SJSA1 (cell line): ENCODE results near the gene ALDOC. TPM values are rescaled to one million over a fixed set of nuclear protein-coding genes. Genes with fewer than 3 reads are reported as not detected.
"Not testable (repeated sequence)": the region's sequence is repeated elsewhere in the genome, so short reads cannot be mapped to it uniquely, and the experiment has no call there.

Source experiments
- DNase-seq, 2 experiments: peaks; one replicate each; pipeline ENCODE4 v3.0.0-alpha.2; 2015 to 2020; ENCODE audit warnings: low spot score in 2 of 2, low read depth in 1 of 2
- H3K27ac ChIP-seq: fragments of 250-450 bp; sonication (Bioruptor Pico); 2 replicates; pipeline ENCODE4 v1.5.1; 2020; ENCODE audit warnings: mild to moderate bottlenecking, moderate library complexity
- H3K27me3 ChIP-seq: fragments of 250-450 bp; sonication (Bioruptor Pico); replicated peaks from 2 replicates; pipeline ENCODE4 v1.5.1; 2020; ENCODE audit warnings: mild to moderate bottlenecking, moderate library complexity
- H3K36me3 ChIP-seq: fragments of 250-450 bp; sonication (Bioruptor Pico); 2 replicates; pipeline ENCODE4 v1.5.1; 2020; ENCODE audit warnings: mild to moderate bottlenecking
- H3K4me1 ChIP-seq: fragments of 250-450 bp; sonication (Bioruptor Pico); replicated peaks from 2 replicates; pipeline ENCODE4 v1.6.1; 2021; ENCODE audit warnings: mild to moderate bottlenecking
- H3K4me3 ChIP-seq: fragments of 250-450 bp; sonication (Bioruptor Pico); 2 replicates; pipeline ENCODE4 v1.5.1; 2020; ENCODE audit warnings: mild to moderate bottlenecking
- H3K9me3 ChIP-seq: fragments of 250-450 bp; sonication (Bioruptor Pico); replicated peaks from 2 replicates; pipeline ENCODE4 v1.5.1; 2020; ENCODE audit warnings: mild to moderate bottlenecking
- total RNA-seq: library from RNA; depleted of rRNA; stranded (reverse); fragments of >200 nt; shearing (Covaris generic); gene quantifications from 2 replicates; pipeline ENCODE4 v1.2.3, GENCODE V29; 2014

ALDOC gene
- total RNA-seq, 1 experiment from 2014 or later, result 9.4 TPM

DNA sequence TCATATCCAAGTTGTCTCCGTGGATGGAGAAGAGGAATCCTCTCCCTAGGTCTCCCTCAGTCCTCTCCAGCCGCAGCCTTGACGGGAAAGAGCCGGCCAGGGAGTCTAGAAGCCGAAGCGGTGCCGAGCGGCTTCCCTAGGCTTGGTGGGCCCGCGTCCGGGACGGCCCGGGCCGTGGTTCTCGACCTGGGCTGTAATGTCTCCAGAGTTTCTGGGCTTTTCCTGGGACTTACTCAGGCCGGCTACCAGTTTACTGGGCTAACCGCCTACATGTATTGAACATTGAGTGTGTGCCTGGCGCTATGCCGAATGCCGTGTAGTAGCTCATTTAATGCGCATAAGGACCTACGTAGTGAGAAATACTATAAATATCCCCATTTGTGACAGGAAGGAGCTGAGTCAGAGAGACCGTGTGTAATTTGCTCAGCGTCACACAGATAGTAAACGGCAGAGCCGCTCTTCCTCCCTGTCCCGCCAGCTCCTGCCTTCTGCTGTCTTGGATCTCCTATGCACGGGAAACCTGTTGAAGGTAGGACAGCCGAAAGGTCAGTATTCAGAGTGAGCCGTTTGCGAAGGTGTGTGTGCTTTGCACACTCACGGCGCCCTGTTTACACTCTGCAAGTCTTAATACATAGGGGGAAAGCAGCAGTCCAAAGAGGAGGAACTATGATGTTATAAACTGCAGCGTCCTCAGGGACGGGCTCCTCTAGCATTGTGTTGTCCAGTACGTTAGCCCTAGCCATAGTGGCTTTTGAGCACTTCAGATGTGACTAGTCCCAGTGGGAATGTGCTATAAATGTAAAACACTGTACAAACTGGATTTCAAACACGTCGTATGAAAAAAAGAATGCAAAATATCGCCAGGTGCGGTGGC lies 22.9 kb upstream of the ALDOC start:
- Histone ChIP-seq H3K27ac (peak overlapping the region; percentile 86), H3K9me3 (no peaks in the 10 kb centered on the region), H3K4me1 (peaks cover 16% of the 10 kb centered on the region), H3K4me3 (peak overlapping the region; percentile 56), H3K36me3 (peaks cover 35% of the 10 kb centered on the region), H3K27me3 (no peaks in the 10 kb centered on the region)
- DNase-seq, result peak; percentile 75 to 81

DNA sequence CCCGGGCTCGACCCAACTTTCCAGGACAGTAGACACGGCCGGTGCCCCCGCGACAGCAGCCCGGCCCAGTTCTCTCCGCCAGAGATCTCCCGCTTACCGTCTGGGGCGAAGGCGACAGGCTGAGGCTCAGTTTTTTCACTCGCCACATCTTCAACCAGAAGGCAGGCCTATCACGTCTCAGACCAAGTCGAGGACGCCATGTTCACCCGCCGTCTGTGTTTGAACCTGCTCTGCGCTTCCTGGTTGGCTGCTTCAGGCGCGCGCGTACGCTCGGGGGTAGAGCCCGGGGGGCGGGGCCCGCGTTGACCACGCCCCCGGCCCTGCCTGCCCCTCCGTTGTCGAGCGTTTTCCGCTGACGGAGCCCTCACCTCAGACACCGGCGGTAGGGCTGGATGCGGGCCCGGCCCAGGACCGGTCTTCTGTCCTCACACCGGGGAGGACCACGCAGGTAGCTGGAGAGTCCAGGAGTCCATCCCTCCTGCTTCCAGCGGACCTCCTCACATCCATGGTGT lies 22.2 kb upstream of the ALDOC start, which contains the start of gene SPAG5:
Gene SPAG5 (minus strand): TSS at position 227 of the 512 bp plus-strand sequence. CDS start 79 bp downstream, at position 148.
- DNase-seq, result peak; percentile 93 to 97
- Histone ChIP-seq H3K27me3 (no peaks in the 10 kb centered on the region), H3K9me3 (no peaks in the 10 kb centered on the region), H3K4me3 (peak within 1 kb of the TSS; percentile 56), H3K36me3 (peaks cover 40% of the 10 kb centered on the region), H3K27ac (peak within 1 kb of the TSS; percentile 86), H3K4me1 (peaks cover 16% of the 10 kb centered on the region)

DNA sequence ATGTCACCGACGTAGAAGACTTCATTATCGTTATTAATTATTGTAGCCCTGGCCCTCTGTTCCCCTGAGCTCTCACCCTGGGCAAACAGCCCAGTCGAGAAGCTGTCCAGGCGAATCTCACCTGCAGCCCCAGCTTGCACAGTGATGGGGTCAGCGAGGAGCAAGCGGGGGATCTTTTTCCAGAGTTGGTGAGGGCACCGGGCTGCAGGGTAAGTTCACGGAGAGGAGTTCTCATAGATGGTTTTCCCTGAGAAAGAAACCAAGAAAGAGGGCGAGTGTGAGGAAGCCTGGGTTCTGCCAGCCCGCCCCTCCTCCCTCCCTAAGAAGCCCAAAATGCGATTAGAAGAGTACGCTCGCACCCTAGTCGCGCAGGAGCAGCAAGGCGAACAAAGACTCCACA lies 21.7 kb upstream of the ALDOC start:
- DNase-seq, result no peak
- Histone ChIP-seq H3K27ac (peak overlapping the region; percentile 86), H3K27me3 (no peaks in the 10 kb centered on the region), H3K4me1 (peaks cover 16% of the 10 kb centered on the region), H3K4me3 (peak overlapping the region; percentile 56), H3K9me3 (no peaks in the 10 kb centered on the region), H3K36me3 (peaks cover 43% of the 10 kb centered on the region)

DNA sequence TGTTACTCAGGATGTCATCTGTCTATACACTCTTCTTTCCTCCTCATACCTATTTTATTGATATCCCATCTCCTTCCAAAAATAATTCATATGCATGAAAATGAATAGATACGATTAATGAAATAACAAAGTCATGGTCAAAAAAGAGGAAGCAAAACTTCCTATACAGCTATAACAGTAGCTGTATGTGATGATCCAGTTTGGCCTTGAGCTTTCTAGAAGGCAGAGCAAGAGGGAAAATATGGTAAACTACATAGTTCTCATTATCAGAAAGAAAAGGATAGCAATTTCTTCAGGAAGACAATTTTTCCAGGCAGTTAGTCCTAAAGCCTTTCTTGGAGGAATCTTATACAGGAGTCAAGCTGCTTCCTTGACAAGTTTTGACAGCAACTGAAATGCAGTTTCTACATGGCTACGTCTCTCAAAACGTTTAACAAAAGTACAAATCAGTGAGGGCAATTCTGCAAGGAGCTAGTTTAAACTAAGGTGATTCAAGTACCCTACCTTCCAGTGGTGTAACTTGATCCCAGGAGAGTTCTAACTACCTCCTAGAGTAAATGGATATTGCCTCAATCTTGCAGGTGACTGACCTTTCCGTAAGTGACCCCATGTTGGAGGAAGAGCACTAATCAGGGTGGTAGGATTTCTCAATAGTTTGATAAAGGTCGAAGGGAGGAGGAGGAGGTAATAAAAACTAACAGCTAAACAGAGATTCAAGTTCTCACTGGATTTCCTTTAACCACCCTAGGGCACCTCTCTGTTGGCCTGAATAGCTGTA lies 21.1 kb upstream of the ALDOC start:
- peak overlapping the region; percentile 86 for H3K27ac ChIP-seq

DNA sequence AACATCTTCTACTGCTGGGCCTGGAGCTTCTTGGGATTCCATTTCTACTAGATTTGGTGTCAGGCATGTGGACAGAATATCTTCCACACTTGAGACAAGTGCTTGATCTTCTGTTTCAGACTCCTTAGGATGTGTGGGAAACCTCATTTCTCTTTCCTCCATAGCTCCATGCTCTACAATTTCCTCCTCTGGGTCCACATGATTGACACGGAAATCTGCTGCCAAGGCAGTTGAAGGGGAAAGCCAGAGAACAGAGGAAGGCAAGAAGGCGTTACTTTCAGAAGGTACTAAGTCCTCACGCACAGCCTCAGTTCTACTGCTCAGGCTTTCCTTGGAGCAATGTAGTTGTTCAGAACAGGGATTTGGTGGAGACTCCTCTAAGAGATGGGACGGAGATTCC lies 15.6 kb upstream of the ALDOC start:
- no peak for DNase-seq
- H3K27ac ChIP-seq, result no peak overlapping the region
- H3K27me3 ChIP-seq, result no peaks in the 10 kb centered on the region
- no peaks in the 10 kb centered on the region for H3K4me1 ChIP-seq
- H3K9me3 ChIP-seq, result no peaks in the 10 kb centered on the region
- H3K36me3 ChIP-seq, result peaks cover 89% of the 10 kb centered on the region
- no peak overlapping the region for H3K4me3 ChIP-seq

More for the DNA sequence above, 21.1 kb upstream of the ALDOC start:
- Histone ChIP-seq H3K4me3 (peak overlapping the region; percentile 56), H3K9me3 (no peaks in the 10 kb centered on the region), H3K36me3 (peaks cover 49% of the 10 kb centered on the region), H3K4me1 (peaks cover 16% of the 10 kb centered on the region), H3K27me3 (no peaks in the 10 kb centered on the region)
- DNase-seq, result no peak

DNA sequence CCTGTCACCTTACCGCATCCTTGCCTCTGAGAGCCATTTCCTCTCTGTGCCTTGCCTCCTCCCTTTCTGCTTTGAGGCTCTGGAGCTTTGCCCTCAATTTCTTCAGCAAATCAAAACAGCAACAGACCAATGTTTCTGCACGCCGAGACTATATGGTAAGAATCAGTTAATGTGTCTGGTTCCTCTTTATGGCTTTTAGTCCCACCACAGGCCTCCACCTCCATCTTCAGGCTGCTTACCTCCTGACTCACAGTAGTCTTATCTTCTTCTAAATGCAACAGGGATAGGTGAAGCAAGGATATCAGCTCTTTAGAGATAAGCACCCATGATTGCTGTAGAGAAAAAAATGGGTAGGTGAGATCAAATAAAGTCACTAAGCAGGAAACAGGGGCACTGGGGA lies 9.2 kb upstream of the ALDOC start:
- H3K27ac ChIP-seq, result no peak overlapping the region
- H3K36me3 ChIP-seq, result peaks cover 96% of the 10 kb centered on the region
- H3K9me3 ChIP-seq, result no peaks in the 10 kb centered on the region
- H3K4me1 ChIP-seq, result no peaks in the 10 kb centered on the region
- H3K4me3 ChIP-seq, result no peak overlapping the region
- no peak for DNase-seq
- H3K27me3 ChIP-seq, result no peaks in the 10 kb centered on the region

DNA sequence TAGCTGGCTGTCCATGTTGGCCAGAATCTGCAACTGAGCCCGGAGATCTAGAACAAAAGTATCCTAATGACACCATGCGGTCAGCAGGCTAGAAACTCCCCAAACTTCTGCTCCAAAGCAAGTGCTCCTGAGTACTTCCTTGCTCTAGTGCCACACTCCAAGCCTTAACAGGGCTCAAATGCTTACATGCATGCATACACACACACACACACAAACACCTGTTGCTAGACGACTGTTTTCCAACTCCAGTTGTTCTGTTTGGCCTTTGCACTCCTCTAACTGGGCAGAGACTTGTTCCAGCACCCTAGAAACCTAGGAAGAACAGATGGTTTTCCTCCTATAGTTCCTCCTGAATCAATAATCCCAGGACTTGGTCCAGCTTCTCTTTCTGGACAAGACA lies 7.7 kb upstream of the ALDOC start:
- peaks cover 96% of the 10 kb centered on the region for H3K36me3 ChIP-seq
- no peak overlapping the region for H3K4me3 ChIP-seq
- no peaks in the 10 kb centered on the region for H3K27me3 ChIP-seq
- no peak overlapping the region for H3K27ac ChIP-seq
- no peak for DNase-seq
- no peaks in the 10 kb centered on the region for H3K4me1 ChIP-seq
- no peaks in the 10 kb centered on the region for H3K9me3 ChIP-seq

DNA sequence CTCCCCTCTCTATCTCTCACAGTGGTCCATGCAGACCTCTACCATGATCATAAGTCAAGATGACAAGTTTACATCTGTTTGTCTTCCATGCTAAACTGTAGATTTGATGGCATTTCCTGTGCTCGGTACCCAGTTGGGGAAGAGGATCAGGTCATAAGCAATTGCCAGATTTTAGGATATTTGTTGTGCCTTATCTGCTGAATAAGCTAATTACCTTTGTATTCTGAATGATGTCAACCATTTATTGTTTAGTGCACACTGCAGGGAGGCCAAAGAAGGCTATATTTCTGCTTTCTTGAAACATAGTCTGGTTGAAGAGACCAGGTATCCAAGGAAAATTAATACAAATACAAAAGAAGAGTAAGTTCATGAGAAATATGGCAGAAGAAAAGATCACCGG lies 5.8 kb upstream of the ALDOC start:
- Histone ChIP-seq H3K9me3 (no peaks in the 10 kb centered on the region), H3K27ac (no peak overlapping the region), H3K4me3 (no peak overlapping the region), H3K36me3 (peaks cover 96% of the 10 kb centered on the region), H3K4me1 (no peaks in the 10 kb centered on the region), H3K27me3 (no peaks in the 10 kb centered on the region)
- no peak for DNase-seq

DNA sequence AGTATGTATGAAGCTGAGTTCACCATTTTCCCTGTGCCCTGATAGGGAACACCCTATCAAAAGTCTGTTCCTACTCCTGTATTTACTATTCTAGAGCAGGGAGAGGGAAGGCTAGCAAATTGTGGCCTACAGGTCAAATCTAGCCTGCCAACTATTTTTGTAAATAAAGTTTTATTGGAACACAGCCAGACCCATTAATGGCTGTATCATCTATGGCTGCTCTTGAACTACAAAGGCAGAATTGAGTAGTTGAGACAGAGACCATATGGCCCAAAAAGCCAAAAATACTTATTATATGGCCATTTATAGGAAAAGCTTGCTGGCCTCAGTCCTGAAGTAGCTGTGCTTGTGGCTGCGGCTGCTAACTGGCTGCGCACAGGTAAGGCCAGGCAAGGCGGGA lies 4.3 kb upstream of the ALDOC start:
- no peak overlapping the region for H3K4me3 ChIP-seq
- DNase-seq, result no peak
- H3K36me3 ChIP-seq, result peaks cover 92% of the 10 kb centered on the region
- no peaks in the 10 kb centered on the region for H3K9me3 ChIP-seq
- H3K4me1 ChIP-seq, result peaks cover 6% of the 10 kb centered on the region; the same call in 1 of the 2 replicates
- H3K27me3 ChIP-seq, result no peaks in the 10 kb centered on the region
- no peak overlapping the region for H3K27ac ChIP-seq

DNA sequence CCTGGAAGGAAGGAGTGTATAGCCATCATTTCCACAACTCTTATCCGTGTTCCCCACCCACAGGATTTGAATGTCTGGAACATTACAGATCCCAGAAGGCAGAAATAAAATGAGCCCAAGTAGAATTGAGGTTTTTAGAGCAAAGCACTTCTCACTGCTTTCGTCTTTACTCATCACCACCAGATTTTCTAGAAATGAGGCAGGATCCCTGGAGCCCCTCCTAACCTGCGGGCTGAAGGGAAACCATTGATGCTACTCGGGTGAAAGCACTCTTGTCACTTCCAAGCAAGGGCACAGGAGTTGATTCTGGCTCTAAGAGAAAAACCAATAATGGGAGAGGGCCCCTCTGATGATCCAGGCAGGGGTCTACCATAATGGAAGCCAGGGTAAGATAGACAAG lies 2.8 kb upstream of the ALDOC start:
- Histone ChIP-seq H3K4me1 (peaks cover 6% of the 10 kb centered on the region; the same call in 1 of the 2 replicates), H3K27ac (no peak overlapping the region), H3K4me3 (no peak overlapping the region), H3K27me3 (no peaks in the 10 kb centered on the region), H3K36me3 (peaks cover 88% of the 10 kb centered on the region), H3K9me3 (no peaks in the 10 kb centered on the region)
- no peak for DNase-seq

DNA sequence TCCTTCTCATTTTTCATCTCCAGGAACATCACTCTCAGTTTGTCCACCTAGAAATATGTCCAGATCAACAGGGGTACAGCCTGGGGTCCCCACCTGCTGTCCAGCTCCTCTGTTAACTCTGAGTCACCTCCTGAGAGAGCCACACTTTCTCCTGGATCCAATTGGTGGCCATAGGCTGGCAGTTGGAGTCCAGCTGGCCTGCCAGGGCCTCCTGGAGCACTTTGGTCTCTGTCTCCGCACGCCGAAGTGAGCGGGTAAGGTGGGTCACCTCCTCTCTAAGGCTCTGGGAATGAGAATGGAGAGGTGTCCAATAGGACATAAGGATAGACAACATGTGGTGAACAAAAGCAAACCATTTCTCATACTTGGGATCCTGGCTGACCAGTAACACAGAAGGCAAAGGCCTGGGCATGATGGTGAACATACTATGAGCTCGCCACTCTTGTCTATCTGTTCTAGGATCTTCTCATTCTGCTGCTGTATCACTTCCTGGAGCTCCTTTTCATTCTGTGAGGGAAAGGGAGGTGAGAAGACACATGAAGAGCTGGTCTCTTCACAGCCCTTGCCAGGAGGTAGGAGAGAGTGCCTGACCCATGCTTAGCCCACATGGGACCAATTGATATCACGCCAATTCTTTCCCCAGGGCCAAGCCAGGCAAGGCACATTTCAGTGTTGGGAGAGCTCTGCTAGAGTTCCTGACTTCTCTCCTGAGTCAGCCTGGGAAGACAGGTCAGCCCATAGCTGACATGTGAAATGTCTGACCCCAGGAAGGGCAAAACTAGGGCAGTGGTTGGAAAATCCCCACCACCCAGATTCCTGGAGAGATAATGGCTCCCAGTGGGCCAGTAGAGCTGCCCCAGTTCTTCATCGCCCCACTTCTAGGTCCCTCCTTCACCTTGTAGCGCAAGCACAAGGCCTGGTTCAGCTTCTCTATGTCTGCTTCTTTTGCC lies 1.8 kb upstream of the ALDOC start:
- peaks cover 82% of the 10 kb centered on the region for H3K36me3 ChIP-seq
- H3K4me1 ChIP-seq, result peaks cover 6% of the 10 kb centered on the region; the same call in 1 of the 2 replicates
- H3K9me3 ChIP-seq, result no peaks in the 10 kb centered on the region
- no peak overlapping the region for H3K27ac ChIP-seq
- H3K4me3 ChIP-seq, result no peak overlapping the region
- DNase-seq, result no peak
- H3K27me3 ChIP-seq, result no peaks in the 10 kb centered on the region

DNA sequence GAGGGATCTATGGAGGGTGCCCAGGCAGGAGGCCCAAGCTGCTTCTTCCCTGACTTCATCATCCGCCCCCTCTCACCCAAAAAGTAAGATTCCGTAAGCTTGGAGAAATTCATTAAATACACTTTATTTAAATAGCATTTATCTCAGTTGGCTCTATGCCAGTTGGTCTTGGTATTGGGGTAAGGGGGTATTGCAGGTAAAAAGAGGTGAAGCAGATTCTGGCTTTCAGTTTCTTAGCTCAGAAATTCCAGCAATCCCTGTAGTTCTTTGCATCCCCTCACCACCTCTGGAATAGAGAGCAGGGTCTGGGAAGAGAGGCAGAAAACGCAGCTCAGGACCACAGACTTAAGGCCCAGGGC lies 750 bp upstream of the ALDOC start:
- Histone ChIP-seq H3K9me3 (no peaks in the 10 kb centered on the region), H3K4me1 (peaks cover 8% of the 10 kb centered on the region), H3K4me3 (no peak overlapping the region), H3K27ac (no peak overlapping the region), H3K27me3 (no peaks in the 10 kb centered on the region), H3K36me3 (peaks cover 71% of the 10 kb centered on the region)
- DNase-seq, result no peak

DNA sequence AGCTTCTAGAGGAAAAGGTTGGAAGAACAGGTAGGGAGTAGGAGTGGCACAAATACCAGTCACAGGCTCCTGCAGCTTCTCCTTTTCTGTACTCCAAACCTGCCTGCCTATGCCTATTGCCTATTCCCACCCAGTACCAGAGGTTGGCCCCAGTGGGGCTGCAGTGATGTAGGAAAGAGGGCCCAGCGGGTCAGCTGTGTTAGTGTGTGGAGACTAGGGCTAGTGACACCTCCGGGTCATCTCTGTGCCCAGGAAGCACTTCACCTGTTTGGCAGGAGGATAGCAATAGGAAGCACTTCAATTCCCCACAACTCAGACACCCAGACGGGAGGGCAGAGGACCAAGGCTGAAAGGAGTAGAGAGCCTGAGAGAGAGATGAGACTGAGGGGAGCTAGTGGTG lies 679 bp downstream of the ALDOC start:
- H3K27me3 ChIP-seq, H3K9me3 ChIP-seq, DNase-seq, H3K4me3 ChIP-seq, H3K27ac ChIP-seq: not testable (repeated sequence)
- H3K36me3 ChIP-seq, result peaks cover 62% of the 10 kb centered on the region
- H3K4me1 ChIP-seq, result peaks cover 16% of the 10 kb centered on the region
